A673 (cell line): ENCODE results near the gene IMMP2L. TPM values are rescaled to one million over a fixed set of nuclear protein-coding genes. Genes with fewer than 3 reads are reported as not detected.

ENCODE experiments used
- BruUV-seq: library from RNA; stranded (reverse); fragments of 400-500 nt; replicated peaks from 2 replicates; lab custom pipeline; 2021; lab: Mats Ljungman, UMichigan
- CTCF ChIA-PET: fragments of 300-600 bp; sonication (Branson Sonifier 250); formaldehyde crosslinking; loops from one replicate; lab custom pipeline; 2022; ENCODE audit warnings: antibody characterized with exemption; lab: Charles Lee
- POLR2A ChIA-PET: fragments of 300-600 bp; sonication (Branson Sonifier 250); formaldehyde crosslinking; loops from one replicate; lab custom pipeline; 2022; ENCODE audit warnings: antibody characterized with exemption; ENCODE audit not compliant: low non-redundant PET; lab: Charles Lee
- DNase-seq: peaks from one replicate; pipeline ENCODE4 v3.0.0-alpha.2; 2015; ENCODE audit warnings: low spot score
- H3K27ac ChIP-seq: fragments of 200-600 bp; sonication (generic); 2 replicates; pipeline ENCODE4 v1.5.1; 2016; ENCODE audit warnings: mixed run types, low read depth, mild to moderate bottlenecking, mixed read lengths, antibody characterized with exemption, low read length; ENCODE audit not compliant: poor library complexity, severe bottlenecking
- H3K27me3 ChIP-seq: fragments of 200-600 bp; sonication (generic); replicated peaks from 2 replicates; pipeline ENCODE4 v1.6.1; 2017; ENCODE audit warnings: mixed run types, low read depth, mild to moderate bottlenecking, mixed read lengths, antibody characterized with exemption, low read length; ENCODE audit not compliant: insufficient read depth, poor library complexity
- H3K36me3 ChIP-seq: fragments of 200-600 bp; sonication (generic); 2 replicates; pipeline ENCODE4 v1.6.1; 2016; ENCODE audit warnings: mixed run types, mild to moderate bottlenecking, mixed read lengths, antibody characterized with exemption, low read length; ENCODE audit not compliant: insufficient read depth, poor library complexity, severe bottlenecking
- H3K4me1 ChIP-seq: fragments of 200-600 bp; sonication (generic); 2 replicates; pipeline ENCODE4 v1.6.1; 2017; ENCODE audit warnings: mixed run types, mild to moderate bottlenecking, mixed read lengths, antibody characterized with exemption, low read length; ENCODE audit not compliant: insufficient read depth, poor library complexity, severe bottlenecking
- H3K4me3 ChIP-seq: fragments of 200-600 bp; sonication (generic); 2 replicates; pipeline ENCODE4 v1.5.1; 2016; ENCODE audit warnings: low read depth, mixed run types, mild to moderate bottlenecking, mixed read lengths, low read length; ENCODE audit not compliant: poor library complexity, severe bottlenecking
- H3K9me3 ChIP-seq: fragments of 200-600 bp; sonication (generic); 2 replicates; pipeline ENCODE4 v1.6.1; 2016; ENCODE audit warnings: mixed run types, low read depth, mild to moderate bottlenecking, mixed read lengths, antibody characterized with exemption, low read length; ENCODE audit not compliant: poor library complexity, severe bottlenecking
- EZH2 ChIP-seq: fragments of 200-600 bp; sonication (generic); IDR thresholded peaks from 2 replicates; pipeline ENCODE4 v1.6.1; 2017; ENCODE audit warnings: borderline replicate concordance, low read depth, mild to moderate bottlenecking, mixed read lengths, antibody characterized with exemption, low read length; ENCODE audit not compliant: poor library complexity, severe bottlenecking
- intact Hi-C: fragments of 100-400 bp; cut with micrococcal nuclease; formaldehyde crosslinking; loops from one replicate; pipeline ENCODE4 v1.10.0; 2022; ENCODE audit not compliant: unreplicated experiment
- total RNA-seq: library from RNA; stranded (reverse); gene quantifications from 2 replicates; pipeline ENCODE4 v1.2.3, GENCODE V29; 2021
- TF ChIP-seq, protein P1 (sequence below): fragments of 300-800, 200-600 bp; sonication (generic); conservative IDR thresholded peaks from 2 replicates; pipeline ENCODE4 v1.5.1; 2017; ENCODE audit warnings: low read depth, mild to moderate bottlenecking, antibody characterized with exemption, low read length, moderate library complexity, mixed read lengths

IMMP2L gene
- total RNA-seq, 1 experiment from 2014 or later: 10.0 TPM

- Histone ChIP-seq H3K27ac (no peak overlapping the region), H3K36me3 (no peaks in the 10 kb centered on the region), H3K4me1 (no peaks in the 10 kb centered on the region), H3K9me3 (no peaks in the 10 kb centered on the region), H3K27me3 (no peaks in the 10 kb centered on the region), H3K4me3 (no peak overlapping the region)
- BruUV-seq: no TSS peak
- no peak for DNase-seq
- ChIA-PET CTCF (no interaction called here), POLR2A (no interaction called here)
- intact Hi-C loops: loop anchor here (5.0 kb wide), 1 partner anchor 399 kb away; no protein-coding TSS in a partner anchor
- TF ChIP-seq EZH2: no peak
- TF ChIP-seq, protein P1, sequence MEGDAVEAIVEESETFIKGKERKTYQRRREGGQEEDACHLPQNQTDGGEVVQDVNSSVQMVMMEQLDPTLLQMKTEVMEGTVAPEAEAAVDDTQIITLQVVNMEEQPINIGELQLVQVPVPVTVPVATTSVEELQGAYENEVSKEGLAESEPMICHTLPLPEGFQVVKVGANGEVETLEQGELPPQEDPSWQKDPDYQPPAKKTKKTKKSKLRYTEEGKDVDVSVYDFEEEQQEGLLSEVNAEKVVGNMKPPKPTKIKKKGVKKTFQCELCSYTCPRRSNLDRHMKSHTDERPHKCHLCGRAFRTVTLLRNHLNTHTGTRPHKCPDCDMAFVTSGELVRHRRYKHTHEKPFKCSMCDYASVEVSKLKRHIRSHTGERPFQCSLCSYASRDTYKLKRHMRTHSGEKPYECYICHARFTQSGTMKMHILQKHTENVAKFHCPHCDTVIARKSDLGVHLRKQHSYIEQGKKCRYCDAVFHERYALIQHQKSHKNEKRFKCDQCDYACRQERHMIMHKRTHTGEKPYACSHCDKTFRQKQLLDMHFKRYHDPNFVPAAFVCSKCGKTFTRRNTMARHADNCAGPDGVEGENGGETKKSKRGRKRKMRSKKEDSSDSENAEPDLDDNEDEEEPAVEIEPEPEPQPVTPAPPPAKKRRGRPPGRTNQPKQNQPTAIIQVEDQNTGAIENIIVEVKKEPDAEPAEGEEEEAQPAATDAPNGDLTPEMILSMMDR: no peak
Observed at GRCh38 chr7:111333010-111333409, 229.3 kb downstream of the IMMP2L start.

DNA sequence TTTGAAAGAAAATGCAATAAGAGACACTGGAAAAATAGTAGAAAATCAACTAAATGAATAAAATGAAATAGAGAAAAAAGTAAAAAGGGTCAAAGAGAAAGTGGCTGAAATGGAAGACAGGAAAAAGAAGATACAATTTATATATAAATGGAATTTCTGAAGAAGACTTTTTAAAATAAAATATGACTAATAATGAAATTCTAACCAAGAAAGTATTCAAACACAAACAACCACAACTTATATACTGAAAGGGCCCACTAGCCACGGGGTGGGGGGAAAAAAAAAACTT, 232.1 kb downstream of the IMMP2L start:
- Histone ChIP-seq H3K36me3 (no peaks in the 10 kb centered on the region), H3K27ac (no peak overlapping the region), H3K9me3 (no peaks in the 10 kb centered on the region), H3K4me3 (no peak overlapping the region), H3K4me1 (no peaks in the 10 kb centered on the region), H3K27me3 (no peaks in the 10 kb centered on the region)
- TF ChIP-seq, protein P1: no peak
- no peak for TF ChIP-seq EZH2
- ChIA-PET POLR2A (no interaction called here), CTCF (no interaction called here)
- intact Hi-C loops: loop anchor here (5.0 kb wide), 1 partner anchor 402 kb away; no protein-coding TSS in a partner anchor
- BruUV-seq: no TSS peak
- no peak for DNase-seq

- Histone ChIP-seq H3K9me3 (no peaks in the 10 kb centered on the region), H3K4me3 (no peak overlapping the region), H3K27ac (no peak overlapping the region), H3K27me3 (no peaks in the 10 kb centered on the region), H3K4me1 (no peaks in the 10 kb centered on the region), H3K36me3 (no peaks in the 10 kb centered on the region)
- no TSS peak for BruUV-seq
- POLR2A ChIA-PET: no interaction called here
- CTCF ChIA-PET: no interaction called here
- intact Hi-C loops: loop anchor here (5.0 kb wide), 1 partner anchor 403 kb away; no protein-coding TSS in a partner anchor
- DNase-seq: peak; percentile 6
- TF ChIP-seq, protein P1: peak; percentile 33; the same call in 1 of the 2 replicates
- no peak for TF ChIP-seq EZH2
Observed at GRCh38 chr7:111329367-111330234, 232.7 kb downstream of the IMMP2L start.
